HG03108 (cell line): ENCODE results near the gene IFNAR1.
A peak's percentile ranks its signal among the peaks of the same experiment; 100 is the strongest.
"Not testable (repeated sequence)": the region's sequence is repeated elsewhere in the genome, so short reads cannot be mapped to it uniquely, and the experiment has no call there.

Source experiments
- ATAC-seq: cut with Tn5 transposase; IDR thresholded peaks from one replicate; pipeline ENCODE4 v1.9.1; 2021; ENCODE audit warnings: moderate library complexity; ENCODE audit not compliant: unreplicated experiment

The IFNAR1 gene

GRCh38 chr21:33339918-33340317 is 15.1 kb downstream of the IFNAR1 start:
- ATAC-seq: no peak

DNA sequence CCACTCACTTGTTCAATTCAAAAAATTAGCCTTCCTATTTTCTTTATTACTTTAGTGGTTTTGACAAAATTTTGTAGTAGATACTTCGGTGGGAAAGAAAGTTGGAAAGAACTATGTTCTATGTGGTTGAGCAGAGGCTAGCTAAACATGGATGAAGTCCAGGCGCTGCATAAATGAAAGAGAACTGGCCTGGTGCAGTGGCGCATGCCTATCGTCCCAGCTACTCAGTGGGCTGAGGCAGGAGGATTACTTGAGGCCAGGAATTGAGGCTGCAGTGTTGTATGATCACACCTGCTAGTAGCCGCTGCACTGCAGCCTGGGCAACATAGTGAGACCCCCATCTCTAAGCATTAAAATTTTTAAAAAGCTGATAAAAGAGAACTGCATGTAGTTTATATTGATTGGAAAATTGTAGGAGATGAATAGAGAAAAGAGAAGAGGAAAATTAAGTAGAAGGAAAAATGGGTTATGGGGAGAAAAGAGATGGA is 21.0 kb downstream of the IFNAR1 start:
- ATAC-seq: no peak

GRCh38 chr21:33348706-33349105 is 23.9 kb downstream of the IFNAR1 start:
- ATAC-seq: no peak

- ATAC-seq: no peak
These were observed 25.9 kb downstream of the IFNAR1 start for GRCh38 chr21:33350676-33351075.

DNA sequence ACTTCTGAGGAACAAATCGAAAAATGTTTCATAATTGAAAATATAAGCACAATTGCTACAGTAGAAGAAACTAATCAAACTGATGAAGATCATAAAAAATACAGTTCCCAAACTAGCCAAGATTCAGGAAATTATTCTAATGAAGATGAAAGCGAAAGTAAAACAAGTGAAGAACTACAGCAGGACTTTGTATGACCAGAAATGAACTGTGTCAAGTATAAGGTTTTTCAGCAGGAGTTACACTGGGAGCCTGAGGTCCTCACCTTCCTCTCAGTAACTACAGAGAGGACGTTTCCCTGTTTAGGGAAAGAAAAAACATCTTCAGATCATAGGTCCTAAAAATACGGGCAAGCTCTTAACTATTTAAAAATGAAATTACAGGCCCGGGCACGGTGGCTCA is 30.6 kb downstream of the IFNAR1 start:
- ATAC-seq: no peak

DNA sequence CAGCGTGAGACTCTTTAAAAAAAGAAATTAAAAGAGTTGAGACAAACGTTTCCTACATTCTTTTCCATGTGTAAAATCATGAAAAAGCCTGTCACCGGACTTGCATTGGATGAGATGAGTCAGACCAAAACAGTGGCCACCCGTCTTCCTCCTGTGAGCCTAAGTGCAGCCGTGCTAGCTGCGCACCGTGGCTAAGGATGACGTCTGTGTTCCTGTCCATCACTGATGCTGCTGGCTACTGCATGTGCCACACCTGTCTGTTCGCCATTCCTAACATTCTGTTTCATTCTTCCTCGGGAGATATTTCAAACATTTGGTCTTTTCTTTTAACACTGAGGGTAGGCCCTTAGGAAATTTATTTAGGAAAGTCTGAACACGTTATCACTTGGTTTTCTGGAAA is 31.2 kb downstream of the IFNAR1 start:
- ATAC-seq: no peak

DNA sequence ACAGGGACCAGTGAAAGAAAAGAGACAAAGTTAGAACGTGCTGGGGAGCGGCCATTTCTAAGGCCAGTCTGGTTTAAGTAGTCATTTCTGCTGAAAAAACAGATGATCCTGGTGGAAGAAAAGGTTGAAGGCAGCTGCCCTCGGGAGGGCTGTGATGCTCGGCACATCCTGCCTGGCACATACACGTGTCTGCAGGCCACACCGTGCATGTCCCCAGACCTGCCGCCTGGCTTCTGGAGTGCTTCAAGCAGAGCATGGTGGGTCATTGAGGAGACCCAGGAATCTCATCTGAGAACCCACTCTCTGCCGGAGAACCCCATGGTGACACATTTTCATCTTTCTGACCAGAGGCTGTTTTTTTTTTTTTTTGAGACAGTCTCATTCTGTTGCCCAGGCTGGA is 32.4 kb downstream of the IFNAR1 start:
- ATAC-seq: no peak

DNA sequence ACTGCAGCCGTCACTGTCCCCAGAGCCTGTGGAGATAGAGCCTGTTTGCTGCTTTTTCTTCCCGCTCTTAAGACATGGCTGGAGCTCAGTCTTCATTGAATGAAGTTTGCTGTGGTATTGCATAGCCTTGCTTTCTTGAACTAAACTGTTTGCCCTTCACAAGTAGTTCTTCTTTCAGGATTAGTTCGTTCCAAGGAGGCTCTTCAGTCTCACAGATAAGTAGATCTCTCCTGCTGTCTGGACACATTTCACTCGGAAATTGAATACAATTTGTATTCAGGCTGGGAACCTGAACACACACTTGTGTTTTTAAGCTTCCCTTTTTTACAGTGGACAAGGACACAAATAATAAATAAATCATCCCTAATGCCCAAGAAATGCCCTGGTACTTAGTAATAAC is 34.7 kb downstream of the IFNAR1 start:
- no peak for ATAC-seq

GRCh38 chr21:33360281-33360680 is 35.5 kb downstream of the IFNAR1 start:
- no peak for ATAC-seq

- ATAC-seq: peak; percentile 51
These were observed 36.3 kb downstream of the IFNAR1 start for GRCh38 chr21:33360881-33361602.

- ATAC-seq: no peak
These were observed 37.3 kb downstream of the IFNAR1 start for GRCh38 chr21:33362044-33362555.

- ATAC-seq: not testable (repeated sequence)
These were observed 39.3 kb downstream of the IFNAR1 start for GRCh38 chr21:33363911-33364609.

GRCh38 chr21:33364830-33365229 is 40.1 kb downstream of the IFNAR1 start:
- no peak for ATAC-seq

GRCh38 chr21:33367309-33367973 is 42.7 kb downstream of the IFNAR1 start:
- ATAC-seq: no peak

- ATAC-seq: no peak
These were observed 43.4 kb downstream of the IFNAR1 start for GRCh38 chr21:33368124-33368523.

DNA sequence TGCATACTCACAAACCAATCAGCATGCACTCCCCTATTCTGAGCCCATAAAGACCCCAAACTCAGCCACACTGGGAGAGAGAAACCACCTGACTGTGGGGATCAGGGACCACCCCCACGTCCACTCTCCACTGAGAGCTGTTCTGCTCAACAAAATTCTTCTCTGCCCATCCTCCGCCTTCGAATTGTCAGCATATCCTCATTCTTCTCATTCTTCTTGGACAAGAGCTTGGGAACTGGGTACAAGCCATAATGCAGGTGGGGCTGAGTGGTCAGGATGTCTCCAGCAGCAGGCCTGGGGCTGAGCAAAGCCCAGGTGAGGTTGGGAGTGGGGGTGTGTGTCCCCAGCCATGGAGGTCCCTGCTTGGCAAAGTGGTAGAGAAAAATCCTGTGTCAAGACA is 43.8 kb downstream of the IFNAR1 start:
- ATAC-seq: no peak

DNA sequence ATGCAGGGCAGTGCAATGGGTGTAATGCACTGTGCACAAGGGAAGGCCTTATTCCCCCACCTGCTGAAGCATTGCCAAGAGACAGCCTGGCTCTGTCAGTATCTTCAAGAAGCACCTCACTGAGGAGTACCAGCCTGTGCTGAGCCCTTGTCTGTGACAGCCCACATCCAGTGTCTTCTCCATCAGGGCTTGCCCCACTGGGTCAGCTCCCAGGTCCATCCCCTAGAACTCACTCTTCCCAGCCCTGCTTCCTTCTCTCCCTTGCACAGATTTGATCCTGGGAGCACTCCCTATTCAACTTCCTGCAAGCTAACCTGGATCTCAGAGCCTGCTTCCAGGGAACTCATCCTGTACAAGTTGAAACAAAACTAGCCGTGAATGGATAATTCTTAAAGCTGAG is 44.8 kb downstream of the IFNAR1 start:
- ATAC-seq: no peak

- ATAC-seq: no peak
These were observed 45.5 kb downstream of the IFNAR1 start for GRCh38 chr21:33370305-33370704.

- no peak for ATAC-seq
These were observed 46.6 kb downstream of the IFNAR1 start for GRCh38 chr21:33371366-33371765.

- no peak for ATAC-seq
These were observed 47.8 kb downstream of the IFNAR1 start for GRCh38 chr21:33372582-33372981.

- ATAC-seq: no peak
These were observed 48.7 kb downstream of the IFNAR1 start for GRCh38 chr21:33373451-33373850.

- ATAC-seq: no peak
These were observed 49.3 kb downstream of the IFNAR1 start for GRCh38 chr21:33374080-33374449.
